AG08396 (cell line): ENCODE data around the gene ZNF655.
"Not testable (repeated sequence)": the region's sequence is repeated elsewhere in the genome, so short reads cannot be mapped to it uniquely, and the experiment has no call there.

Source experiments
- DNase-seq: peaks from one replicate; pipeline ENCODE4 v3.0.0; 2012; ENCODE audit warnings: low spot score, mixed read lengths

The ZNF655 gene

GRCh38 chr7:99558306-99559174 lies at the start of gene ZNF655:
ZNF655 (plus strand) TSS chr7:99558642; CDS start chr7:99560560, 1,918 bp downstream.
- DNase-seq = peak; percentile 91

DNA sequence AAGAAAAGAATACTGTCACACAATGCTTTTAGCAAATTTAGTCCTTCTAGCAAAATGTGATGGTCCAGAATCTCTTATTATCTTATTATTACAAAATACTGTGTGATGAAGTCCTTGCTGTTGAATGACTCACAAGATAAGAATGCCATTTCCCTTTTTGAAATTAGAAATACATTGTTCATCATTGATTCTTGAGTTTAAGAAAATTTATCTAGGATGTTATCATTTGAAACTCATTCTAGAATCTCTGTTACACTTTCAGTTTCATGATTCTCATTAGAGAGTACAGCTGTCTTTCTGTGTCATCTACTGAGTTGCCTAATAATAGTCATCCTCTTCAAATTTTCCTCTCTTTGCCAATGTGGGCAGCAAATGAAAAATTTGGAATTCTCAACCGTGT lies 44.4 kb upstream of the ZNF655 start:
- DNase-seq = no peak

DNA sequence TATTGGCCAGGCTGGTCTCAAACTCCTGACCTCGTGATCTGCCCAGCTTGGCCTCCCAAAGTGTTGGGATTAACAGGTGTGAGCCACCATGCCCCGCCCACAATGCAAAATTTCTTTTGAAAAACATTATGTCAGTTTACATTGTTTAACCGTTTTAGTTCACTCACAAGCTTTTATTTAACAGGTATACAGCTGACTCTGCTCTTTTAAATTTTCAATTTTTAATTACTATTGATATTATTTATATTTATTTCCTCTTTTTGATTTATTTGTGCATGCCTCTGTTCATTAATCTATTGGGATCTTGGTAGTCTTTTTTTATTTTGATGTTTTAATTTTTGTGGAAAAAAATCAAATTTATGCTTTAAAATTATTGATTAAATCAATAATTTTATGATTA lies 37.0 kb upstream of the ZNF655 start:
- no peak for DNase-seq

DNA sequence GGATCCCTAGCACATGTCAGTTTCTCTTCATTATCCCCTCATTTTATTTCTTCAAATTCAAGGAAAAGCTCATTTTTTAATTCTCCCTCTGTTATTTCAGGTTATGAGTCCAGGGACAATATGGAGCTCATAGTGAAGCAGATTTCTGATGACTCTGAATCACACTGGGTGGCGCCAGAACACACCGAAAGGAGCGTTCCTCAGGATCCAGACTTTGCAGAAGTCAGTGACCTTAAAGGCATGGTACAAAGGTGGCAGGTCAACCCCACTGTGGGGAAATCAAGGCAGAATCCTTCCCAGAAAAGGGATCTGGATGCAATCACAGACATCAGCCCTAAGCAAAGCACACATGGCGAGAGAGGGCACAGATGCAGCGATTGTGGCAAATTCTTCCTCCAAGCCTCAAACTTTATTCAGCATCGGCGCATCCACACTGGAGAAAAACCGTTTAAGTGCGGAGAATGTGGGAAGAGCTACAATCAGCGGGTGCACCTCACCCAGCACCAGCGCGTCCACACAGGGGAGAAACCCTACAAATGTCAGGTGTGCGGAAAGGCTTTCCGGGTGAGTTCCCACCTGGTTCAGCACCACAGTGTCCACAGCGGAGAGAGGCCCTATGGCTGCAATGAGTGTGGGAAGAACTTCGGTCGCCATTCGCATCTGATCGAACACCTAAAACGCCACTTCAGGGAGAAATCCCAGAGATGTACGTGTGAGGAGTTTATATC lies 32.6 kb upstream of the ZNF655 start:
- no peak for DNase-seq

GRCh38 chr7:99531354-99531765 lies 27.1 kb upstream of the ZNF655 start:
- no peak for DNase-seq

GRCh38 chr7:99535667-99536066 lies 22.8 kb upstream of the ZNF655 start:
- DNase-seq = no peak

- DNase-seq = no peak
Measured at GRCh38 chr7:99539213-99539811, 19.1 kb upstream of the ZNF655 start.

- no peak for DNase-seq
Measured at GRCh38 chr7:99540542-99540941, 17.9 kb upstream of the ZNF655 start.

GRCh38 chr7:99541212-99541611 lies 17.2 kb upstream of the ZNF655 start:
- DNase-seq = peak; percentile 17

GRCh38 chr7:99543081-99543671 lies 15.3 kb upstream of the ZNF655 start:
- DNase-seq = no peak

DNA sequence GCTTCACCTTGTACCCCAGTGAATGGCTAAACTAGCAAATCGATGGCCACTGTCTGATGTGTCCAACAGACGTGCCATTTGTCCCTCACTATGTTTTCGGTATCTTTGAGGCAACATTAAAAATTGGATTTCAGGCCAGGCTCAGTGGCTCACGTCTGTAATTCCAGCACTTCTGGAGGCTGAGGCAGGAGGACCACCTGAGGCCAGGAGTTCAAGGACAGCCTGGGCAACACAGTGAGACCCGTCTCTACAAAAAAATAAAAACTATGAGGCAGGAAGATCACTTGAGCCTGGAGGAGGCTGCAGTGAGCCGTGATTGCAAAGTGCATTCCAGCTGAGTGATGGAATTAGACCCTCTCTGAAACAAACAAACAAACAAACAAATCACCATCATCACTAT lies 14.5 kb upstream of the ZNF655 start:
- no peak for DNase-seq

GRCh38 chr7:99545308-99545707 lies 13.1 kb upstream of the ZNF655 start:
- DNase-seq = not testable (repeated sequence)

DNA sequence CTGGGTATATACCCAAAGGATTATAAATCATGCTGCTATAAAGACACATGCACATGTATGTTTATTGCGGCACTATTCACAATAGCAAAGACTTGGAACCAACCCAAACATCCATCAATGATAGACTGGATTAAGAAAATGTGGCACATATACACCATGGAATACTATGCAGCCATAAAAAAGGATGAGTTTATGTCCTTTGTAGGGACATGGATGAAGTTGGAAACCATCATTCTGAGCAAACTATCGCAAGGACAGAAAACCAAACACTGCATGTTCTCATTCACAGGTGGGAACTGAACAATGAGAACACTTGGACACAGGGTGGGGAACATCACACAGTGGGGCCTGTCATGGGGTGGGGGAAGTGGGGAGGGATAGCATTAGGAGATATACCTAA lies 8.9 kb upstream of the ZNF655 start:
- DNase-seq = not testable (repeated sequence)

DNA sequence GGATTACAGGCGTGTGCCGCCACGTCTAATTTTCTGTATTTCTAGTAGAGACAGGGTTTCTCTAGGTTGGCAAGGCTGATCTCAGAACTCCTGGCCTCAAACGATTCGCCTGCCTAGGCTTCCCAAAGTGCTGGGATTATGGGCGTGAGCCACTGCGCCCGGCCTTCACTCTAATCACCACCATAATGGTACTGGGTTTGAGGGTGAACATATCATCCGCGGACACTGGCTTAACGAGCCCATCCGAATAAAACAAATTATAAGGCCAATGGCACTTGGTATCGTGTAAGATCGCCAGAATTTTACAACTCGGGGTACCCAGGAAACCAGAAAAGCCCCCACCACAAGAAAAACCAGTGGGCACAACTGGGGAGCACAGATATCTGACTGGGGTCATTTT lies 7.1 kb upstream of the ZNF655 start:
- DNase-seq = peak; percentile 22

GRCh38 chr7:99551767-99552463 lies 6.5 kb upstream of the ZNF655 start, which contains the start of gene FAM200A:
FAM200A (minus strand) TSS chr7:99552114; CDS start chr7:99548407, 3,707 bp downstream.
- peak; percentile 94 for DNase-seq

DNA sequence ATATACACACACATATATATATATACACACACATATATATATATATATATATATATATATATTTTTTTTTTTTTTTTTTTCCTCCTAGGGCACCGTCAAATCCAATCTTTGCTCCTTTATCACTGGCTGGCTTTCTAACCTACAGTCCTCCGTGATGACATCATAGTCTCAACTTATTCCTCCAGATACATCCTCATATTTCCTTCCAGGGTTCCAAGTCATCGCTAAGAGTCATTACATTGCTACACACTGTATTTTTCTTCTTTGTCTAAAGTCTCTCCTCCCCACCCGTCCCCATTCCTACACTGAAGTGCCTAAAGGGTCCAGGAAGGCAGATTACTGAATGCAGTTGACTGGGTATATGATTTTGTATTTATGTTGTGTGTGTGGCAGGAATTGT lies 5.4 kb upstream of the ZNF655 start:
- no peak for DNase-seq

DNA sequence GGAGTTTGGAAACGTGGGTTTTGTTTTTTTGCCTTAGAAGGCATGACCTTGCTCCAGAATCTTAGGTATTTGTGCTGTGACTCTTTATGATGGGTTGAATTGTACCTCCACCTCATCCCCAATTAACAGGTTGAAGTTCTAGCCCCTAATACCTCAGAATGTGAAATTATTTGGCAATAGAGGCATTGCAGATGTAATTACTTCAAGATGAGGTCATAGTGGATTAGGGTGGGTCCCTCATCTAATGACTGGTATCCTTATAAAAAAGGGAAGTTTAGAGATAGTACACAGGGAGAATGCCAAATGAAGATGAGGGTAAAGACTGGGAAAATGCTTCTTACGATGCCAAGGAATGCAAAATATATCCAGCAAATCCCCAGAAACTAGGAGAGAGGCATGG lies 3.5 kb upstream of the ZNF655 start:
- DNase-seq = no peak

- DNase-seq = no peak
Measured at GRCh38 chr7:99557196-99557607, 1.2 kb upstream of the ZNF655 start.

- DNase-seq = no peak
Measured at GRCh38 chr7:99557940-99558305, 519 bp upstream of the ZNF655 start.

DNA sequence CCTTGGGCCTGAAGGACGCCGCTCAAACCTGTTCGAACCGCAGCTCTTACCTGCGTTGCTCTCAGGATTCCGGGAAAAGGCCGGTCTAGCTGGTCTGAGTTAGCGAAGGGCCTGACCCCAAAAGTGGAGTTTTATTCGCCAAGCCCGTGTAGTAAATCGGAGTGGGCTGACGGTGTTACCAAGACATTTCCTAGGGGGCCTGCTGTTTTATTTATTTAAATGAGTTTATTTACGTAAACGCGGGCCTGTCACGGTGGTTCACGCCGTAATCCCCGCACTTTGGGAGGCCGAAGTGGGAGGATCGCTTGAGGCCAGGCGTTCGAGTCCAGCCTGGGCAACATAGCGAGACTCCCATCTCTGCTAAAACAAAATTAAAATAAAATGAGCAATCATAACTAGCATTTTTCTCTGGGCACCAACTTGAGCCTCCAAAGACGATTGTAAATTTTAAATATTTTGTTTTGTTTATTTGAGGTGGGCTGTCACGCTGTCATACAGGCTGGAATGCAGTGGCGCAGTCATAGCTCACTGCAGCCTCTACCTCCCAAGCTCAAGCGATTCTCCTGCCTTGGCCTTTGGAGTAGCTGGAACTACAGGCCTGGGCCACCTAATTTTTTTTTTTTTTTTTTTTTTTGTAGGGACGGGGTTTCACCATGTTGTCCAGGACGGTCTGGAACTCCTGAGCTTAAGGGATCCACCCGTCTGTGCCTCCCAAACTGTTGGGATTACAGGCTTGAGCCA lies 903 bp downstream of the ZNF655 start:
- DNase-seq = no peak
